GM12891 (cell line): ENCODE data around the gene GRM4.

Experiments
- PAX5 ChIP-seq: IDR thresholded peaks from 2 replicates; pipeline ENCODE4 v1.6.1; 2011; ENCODE audit warnings: low read length, moderate library complexity, mild to moderate bottlenecking; ENCODE audit not compliant: insufficient read depth, severe bottlenecking
- POLR2A ChIP-seq: IDR thresholded peaks from 2 replicates; pipeline ENCODE4 v1.6.1; 2011; ENCODE audit warnings: low read depth, low read length, control low read depth
- POLR2AphosphoS5 ChIP-seq: IDR thresholded peaks from 2 replicates; pipeline ENCODE4 v1.6.1; 2011; ENCODE audit warnings: low read depth, low read length, control low read depth
- POU2F2 ChIP-seq: IDR thresholded peaks from 2 replicates; pipeline ENCODE4 v1.6.1; 2011; ENCODE audit warnings: low read depth, mild to moderate bottlenecking, control low read depth, low read length, moderate library complexity
- SPI1 ChIP-seq: IDR thresholded peaks from 2 replicates; pipeline ENCODE4 v1.6.1; 2011; ENCODE audit warnings: low read depth, low read length, control low read depth
- TAF1 ChIP-seq: IDR thresholded peaks from 2 replicates; pipeline ENCODE4 v1.6.1; 2011; ENCODE audit warnings: low read depth, low read length, control low read depth

- TF ChIP-seq POLR2A (no peak), POLR2AphosphoS5 (no peak), TAF1 (no peak), POU2F2 (no peak), SPI1 (no peak), PAX5 (no peak)
These were observed 167.3 kb downstream of the GRM4 start for GRCh38 chr6:33978412-33979150.
